ENCODE measurements around the gene SEC16B.

The SEC16B gene

GRCh38 chr1:177954076-177954475, 15.8 kb downstream of the SEC16B start (continued):
- TF ChIP-seq, protein P1, sequence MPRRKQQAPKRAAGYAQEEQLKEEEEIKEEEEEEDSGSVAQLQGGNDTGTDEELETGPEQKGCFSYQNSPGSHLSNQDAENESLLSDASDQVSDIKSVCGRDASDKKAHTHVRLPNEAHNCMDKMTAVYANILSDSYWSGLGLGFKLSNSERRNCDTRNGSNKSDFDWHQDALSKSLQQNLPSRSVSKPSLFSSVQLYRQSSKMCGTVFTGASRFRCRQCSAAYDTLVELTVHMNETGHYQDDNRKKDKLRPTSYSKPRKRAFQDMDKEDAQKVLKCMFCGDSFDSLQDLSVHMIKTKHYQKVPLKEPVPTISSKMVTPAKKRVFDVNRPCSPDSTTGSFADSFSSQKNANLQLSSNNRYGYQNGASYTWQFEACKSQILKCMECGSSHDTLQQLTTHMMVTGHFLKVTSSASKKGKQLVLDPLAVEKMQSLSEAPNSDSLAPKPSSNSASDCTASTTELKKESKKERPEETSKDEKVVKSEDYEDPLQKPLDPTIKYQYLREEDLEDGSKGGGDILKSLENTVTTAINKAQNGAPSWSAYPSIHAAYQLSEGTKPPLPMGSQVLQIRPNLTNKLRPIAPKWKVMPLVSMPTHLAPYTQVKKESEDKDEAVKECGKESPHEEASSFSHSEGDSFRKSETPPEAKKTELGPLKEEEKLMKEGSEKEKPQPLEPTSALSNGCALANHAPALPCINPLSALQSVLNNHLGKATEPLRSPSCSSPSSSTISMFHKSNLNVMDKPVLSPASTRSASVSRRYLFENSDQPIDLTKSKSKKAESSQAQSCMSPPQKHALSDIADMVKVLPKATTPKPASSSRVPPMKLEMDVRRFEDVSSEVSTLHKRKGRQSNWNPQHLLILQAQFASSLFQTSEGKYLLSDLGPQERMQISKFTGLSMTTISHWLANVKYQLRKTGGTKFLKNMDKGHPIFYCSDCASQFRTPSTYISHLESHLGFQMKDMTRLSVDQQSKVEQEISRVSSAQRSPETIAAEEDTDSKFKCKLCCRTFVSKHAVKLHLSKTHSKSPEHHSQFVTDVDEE (CRISPR knock-in tag; IDR thresholded peaks at IDR 0.05): no peak
- TF ChIP-seq SNAI2 (CRISPR knock-in tag; IDR thresholded peaks at IDR 0.05): no peak
- TF ChIP-seq PPARA (CRISPR knock-in tag; IDR thresholded peaks at IDR 0.05; ENCODE audit: borderline replicate concordance): no peak
- TF ChIP-seq CSDC2 (CRISPR knock-in tag; IDR thresholded peaks at IDR 0.05): no peak
- no peak for TF ChIP-seq ZFP3 (CRISPR knock-in tag; IDR thresholded peaks at IDR 0.05)
- no peak for TF ChIP-seq OSR1 (CRISPR knock-in tag; IDR thresholded peaks at IDR 0.05)
- TF ChIP-seq TCF4 (CRISPR knock-in tag; IDR thresholded peaks at IDR 0.05; ENCODE audit: borderline replicate concordance): no peak
- TF ChIP-seq ZNF565 (CRISPR knock-in tag; conservative IDR thresholded peaks at IDR 0.05; ENCODE audit: low read depth): no peak

- ATAC-seq: no peak
- no peak for TF ChIP-seq CSDC2 (CRISPR knock-in tag; IDR thresholded peaks at IDR 0.05)
- TF ChIP-seq ZFP30 (CRISPR knock-in tag; IDR thresholded peaks at IDR 0.05): no peak
- no peak for TF ChIP-seq ZFP3 (CRISPR knock-in tag; IDR thresholded peaks at IDR 0.05)
These were observed 16.3 kb downstream of the SEC16B start for GRCh38 chr1:177953549-177953948.

DNA sequence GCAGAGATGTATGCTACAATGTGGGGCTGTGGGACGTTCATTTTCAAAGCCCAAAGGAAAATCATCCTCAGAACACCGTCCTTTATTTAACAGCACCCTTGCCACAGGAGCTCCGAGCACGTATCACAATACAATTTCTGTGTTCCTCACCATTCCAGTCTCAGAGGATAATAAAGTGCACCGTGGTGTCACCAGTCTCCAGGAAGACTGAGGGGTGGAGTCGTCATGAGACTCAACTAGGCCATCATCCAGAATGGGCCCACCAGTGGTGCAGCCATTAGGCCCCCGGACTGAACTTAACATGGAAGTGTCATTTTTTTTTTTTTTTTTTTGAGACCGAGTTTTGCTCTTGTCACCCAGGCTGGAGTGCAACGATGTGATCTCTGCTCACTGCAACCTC, 17.2 kb downstream of the SEC16B start:
- no peak for ATAC-seq
- TF ChIP-seq PPARA (CRISPR knock-in tag; IDR thresholded peaks at IDR 0.05; ENCODE audit: borderline replicate concordance) (no peak), SNAI2 (CRISPR knock-in tag; IDR thresholded peaks at IDR 0.05) (no peak)
- TF ChIP-seq, protein P2, sequence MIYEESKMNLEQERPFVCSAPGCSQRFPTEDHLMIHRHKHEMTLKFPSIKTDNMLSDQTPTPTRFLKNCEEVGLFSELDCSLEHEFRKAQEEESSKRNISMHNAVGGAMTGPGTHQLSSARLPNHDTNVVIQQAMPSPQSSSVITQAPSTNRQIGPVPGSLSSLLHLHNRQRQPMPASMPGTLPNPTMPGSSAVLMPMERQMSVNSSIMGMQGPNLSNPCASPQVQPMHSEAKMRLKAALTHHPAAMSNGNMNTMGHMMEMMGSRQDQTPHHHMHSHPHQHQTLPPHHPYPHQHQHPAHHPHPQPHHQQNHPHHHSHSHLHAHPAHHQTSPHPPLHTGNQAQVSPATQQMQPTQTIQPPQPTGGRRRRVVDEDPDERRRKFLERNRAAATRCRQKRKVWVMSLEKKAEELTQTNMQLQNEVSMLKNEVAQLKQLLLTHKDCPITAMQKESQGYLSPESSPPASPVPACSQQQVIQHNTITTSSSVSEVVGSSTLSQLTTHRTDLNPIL (CRISPR knock-in tag; IDR thresholded peaks at IDR 0.05; ENCODE audit: low read depth): no peak

DNA sequence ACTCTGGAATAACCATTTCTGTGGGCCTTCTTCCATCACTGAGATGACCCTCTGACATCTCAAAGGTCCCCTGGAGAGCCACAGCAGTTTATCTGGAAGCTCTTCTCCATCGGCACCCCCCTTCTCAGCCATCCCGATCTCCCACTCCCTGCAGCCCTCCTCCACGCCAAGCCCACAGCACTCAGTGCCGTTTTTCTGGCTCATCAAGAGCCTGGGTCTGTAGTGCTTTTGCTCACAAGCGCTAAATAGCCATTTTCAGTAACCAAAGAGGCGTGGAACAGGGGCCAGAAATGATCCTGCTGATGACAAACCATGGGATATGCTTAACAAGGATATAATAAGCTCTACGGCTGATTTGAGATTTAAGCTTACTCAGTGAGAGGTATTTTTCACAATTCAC, 17.6 kb downstream of the SEC16B start:
- TF ChIP-seq PPARA (CRISPR knock-in tag; IDR thresholded peaks at IDR 0.05; ENCODE audit: borderline replicate concordance): no peak
- no peak for TF ChIP-seq OSR1 (CRISPR knock-in tag; IDR thresholded peaks at IDR 0.05)
- TF ChIP-seq CSDC2 (CRISPR knock-in tag; IDR thresholded peaks at IDR 0.05): no peak
- no peak for TF ChIP-seq GLIS3 (CRISPR knock-in tag; IDR thresholded peaks at IDR 0.05)
- no peak for TF ChIP-seq ZFP3 (CRISPR knock-in tag; IDR thresholded peaks at IDR 0.05)
- no peak for TF ChIP-seq BACH2 (CRISPR knock-in tag; IDR thresholded peaks at IDR 0.05; ENCODE audit: borderline replicate concordance)
- no peak for TF ChIP-seq ARNTL (CRISPR knock-in tag; IDR thresholded peaks at IDR 0.05; ENCODE audit: borderline replicate concordance, low read depth)
- TF ChIP-seq, protein P3, sequence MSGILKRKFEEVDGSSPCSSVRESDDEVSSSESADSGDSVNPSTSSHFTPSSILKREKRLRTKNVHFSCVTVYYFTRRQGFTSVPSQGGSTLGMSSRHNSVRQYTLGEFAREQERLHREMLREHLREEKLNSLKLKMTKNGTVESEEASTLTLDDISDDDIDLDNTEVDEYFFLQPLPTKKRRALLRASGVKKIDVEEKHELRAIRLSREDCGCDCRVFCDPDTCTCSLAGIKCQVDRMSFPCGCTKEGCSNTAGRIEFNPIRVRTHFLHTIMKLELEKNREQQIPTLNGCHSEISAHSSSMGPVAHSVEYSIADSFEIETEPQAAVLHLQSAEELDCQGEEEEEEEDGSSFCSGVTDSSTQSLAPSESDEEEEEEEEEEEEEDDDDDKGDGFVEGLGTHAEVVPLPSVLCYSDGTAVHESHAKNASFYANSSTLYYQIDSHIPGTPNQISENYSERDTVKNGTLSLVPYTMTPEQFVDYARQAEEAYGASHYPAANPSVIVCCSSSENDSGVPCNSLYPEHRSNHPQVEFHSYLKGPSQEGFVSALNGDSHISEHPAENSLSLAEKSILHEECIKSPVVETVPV (CRISPR knock-in tag; IDR thresholded peaks at IDR 0.05): no peak
- no peak for TF ChIP-seq ZNF70 (CRISPR knock-in tag; IDR thresholded peaks at IDR 0.05)
- TF ChIP-seq POU6F1 (CRISPR knock-in tag; IDR thresholded peaks at IDR 0.05; ENCODE audit: borderline replicate concordance, low read depth): no peak
- no peak for TF ChIP-seq TOX (CRISPR knock-in tag; IDR thresholded peaks at IDR 0.05; ENCODE audit: borderline replicate concordance)
- TF ChIP-seq, protein P1 (CRISPR knock-in tag; IDR thresholded peaks at IDR 0.05): no peak
- no peak for ATAC-seq
